SH-SY5Y (cell line): ENCODE measurements around the gene NAA25.

Experiments
- GATA2 ChIP-seq: IDR thresholded peaks from 2 replicates; pipeline ENCODE4 v1.6.1; 2011; ENCODE audit warnings: mild to moderate bottlenecking, low read depth, low read length
- GATA3 ChIP-seq: IDR thresholded peaks from 2 replicates; pipeline ENCODE4 v1.6.1; 2011; ENCODE audit warnings: low read depth, mild to moderate bottlenecking, low read length, moderate library complexity

The NAA25 gene

DNA sequence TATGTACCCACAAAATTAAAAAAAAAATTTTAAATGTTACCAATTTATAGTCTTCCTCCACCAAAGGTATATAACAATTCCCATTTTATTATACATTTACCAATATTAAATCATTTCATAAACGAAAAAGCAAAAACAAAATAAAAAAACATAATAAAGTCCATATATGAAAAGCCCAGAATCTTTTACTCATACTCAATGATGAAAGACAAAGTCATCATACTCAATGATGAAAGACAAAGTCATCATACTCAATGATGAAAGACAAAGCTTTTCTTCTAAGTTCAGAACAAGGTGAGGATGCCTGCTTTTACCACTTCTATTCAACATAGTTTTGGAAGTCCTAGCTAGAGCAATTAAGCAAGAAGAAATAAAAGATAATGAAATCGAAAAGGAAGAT is 123.8 kb downstream of the NAA25 start:
- TF ChIP-seq GATA3 (no peak), GATA2 (no peak)

DNA sequence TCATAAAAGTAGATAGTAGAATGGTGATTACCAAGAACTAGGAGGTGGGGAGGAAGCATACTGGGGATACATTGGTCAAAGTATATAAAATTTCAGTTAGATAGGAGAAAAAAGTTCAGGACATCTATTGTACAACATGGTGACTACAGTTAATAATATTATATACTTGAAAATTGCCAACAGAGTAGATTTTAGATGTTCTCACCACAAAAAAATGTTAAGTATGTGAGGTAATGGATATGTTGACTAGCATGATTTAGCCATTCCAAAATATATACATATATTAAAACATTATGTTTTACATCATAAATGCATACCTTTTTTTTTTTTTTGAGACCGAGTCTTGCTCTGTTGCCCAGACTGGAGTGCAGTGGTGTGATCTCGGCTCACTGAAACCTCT is 126.6 kb downstream of the NAA25 start:
- TF ChIP-seq GATA2: no peak
- no peak for TF ChIP-seq GATA3

DNA sequence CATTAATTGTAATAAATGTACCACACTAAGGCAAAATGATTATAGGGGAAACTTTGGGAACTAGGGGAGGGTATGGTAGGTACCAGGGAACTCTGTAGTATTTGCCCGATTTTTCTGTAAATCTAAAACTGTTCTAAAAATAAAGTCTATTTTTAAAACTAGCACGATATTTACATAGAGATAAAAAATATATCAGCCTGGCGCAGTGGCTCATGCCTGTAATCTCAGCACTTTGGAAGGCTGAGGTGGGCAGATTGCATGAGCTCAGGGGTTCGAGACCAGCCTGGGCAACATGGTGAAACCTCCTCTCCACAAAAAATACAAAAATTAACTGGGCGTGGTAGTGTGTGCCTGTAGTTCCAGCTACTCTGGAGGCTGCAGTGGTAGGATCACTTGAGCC is 128.0 kb downstream of the NAA25 start:
- TF ChIP-seq GATA2 (no peak), GATA3 (no peak)

DNA sequence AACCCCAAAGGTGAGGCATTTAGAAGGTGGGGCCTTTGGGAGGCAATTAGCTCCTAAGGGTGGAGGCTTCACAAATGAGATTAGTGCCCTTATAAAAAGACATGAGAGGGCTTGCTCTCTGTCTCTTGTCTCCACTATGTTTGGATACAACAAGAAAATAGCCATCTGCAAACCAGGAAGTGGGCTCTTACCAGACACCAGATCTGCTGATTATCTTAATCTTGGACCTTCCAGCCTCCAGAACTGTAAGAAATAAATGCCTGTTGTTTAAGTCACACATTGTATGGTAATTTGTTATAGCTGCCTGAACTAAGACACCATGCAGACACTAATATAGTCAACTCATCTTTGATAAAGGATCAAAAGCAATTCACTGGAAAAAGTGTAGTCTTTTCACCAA is 130.0 kb downstream of the NAA25 start:
- TF ChIP-seq GATA2 (no peak), GATA3 (no peak)

DNA sequence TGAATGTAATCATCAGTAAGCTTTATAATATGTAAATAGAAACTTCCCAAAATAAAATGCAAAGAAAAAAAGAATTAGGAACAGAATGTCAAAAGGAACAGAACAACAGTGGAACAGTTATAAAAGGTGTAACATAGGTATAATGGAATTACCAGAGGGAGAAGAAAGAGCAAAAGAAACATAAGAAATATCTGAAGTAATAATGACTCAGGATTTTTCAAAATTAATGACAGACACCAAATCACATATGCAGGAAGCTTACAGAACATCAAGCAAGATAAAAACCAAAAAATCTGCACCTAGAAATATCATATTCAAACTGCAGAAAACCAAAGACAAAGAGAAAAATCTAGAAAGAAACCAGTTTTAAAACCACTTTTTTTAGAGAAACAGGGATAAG is 131.7 kb downstream of the NAA25 start:
- no peak for TF ChIP-seq GATA2
- no peak for TF ChIP-seq GATA3
